Epidermal melanocyte (primary cell): ENCODE measurements around the gene B4GALNT4.
"Not testable (repeated sequence)": the region's sequence is repeated elsewhere in the genome, so short reads cannot be mapped to it uniquely, and the experiment has no call there.

Experiments
- DNase-seq: peaks from one replicate; pipeline ENCODE4 v3.0.0; 2011; ENCODE audit warnings: low spot score; ENCODE audit not compliant: insufficient read length

The B4GALNT4 gene, protein sequence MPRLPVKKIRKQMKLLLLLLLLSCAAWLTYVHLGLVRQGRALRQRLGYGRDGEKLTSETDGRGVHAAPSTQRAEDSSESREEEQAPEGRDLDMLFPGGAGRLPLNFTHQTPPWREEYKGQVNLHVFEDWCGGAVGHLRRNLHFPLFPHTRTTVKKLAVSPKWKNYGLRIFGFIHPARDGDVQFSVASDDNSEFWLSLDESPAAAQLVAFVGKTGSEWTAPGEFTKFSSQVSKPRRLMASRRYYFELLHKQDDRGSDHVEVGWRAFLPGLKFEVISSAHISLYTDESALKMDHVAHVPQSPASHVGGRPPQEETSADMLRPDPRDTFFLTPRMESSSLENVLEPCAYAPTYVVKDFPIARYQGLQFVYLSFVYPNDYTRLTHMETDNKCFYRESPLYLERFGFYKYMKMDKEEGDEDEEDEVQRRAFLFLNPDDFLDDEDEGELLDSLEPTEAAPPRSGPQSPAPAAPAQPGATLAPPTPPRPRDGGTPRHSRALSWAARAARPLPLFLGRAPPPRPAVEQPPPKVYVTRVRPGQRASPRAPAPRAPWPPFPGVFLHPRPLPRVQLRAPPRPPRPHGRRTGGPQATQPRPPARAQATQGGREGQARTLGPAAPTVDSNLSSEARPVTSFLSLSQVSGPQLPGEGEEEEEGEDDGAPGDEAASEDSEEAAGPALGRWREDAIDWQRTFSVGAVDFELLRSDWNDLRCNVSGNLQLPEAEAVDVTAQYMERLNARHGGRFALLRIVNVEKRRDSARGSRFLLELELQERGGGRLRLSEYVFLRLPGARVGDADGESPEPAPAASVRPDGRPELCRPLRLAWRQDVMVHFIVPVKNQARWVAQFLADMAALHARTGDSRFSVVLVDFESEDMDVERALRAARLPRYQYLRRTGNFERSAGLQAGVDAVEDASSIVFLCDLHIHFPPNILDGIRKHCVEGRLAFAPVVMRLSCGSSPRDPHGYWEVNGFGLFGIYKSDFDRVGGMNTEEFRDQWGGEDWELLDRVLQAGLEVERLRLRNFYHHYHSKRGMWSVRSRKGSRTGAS

DNA sequence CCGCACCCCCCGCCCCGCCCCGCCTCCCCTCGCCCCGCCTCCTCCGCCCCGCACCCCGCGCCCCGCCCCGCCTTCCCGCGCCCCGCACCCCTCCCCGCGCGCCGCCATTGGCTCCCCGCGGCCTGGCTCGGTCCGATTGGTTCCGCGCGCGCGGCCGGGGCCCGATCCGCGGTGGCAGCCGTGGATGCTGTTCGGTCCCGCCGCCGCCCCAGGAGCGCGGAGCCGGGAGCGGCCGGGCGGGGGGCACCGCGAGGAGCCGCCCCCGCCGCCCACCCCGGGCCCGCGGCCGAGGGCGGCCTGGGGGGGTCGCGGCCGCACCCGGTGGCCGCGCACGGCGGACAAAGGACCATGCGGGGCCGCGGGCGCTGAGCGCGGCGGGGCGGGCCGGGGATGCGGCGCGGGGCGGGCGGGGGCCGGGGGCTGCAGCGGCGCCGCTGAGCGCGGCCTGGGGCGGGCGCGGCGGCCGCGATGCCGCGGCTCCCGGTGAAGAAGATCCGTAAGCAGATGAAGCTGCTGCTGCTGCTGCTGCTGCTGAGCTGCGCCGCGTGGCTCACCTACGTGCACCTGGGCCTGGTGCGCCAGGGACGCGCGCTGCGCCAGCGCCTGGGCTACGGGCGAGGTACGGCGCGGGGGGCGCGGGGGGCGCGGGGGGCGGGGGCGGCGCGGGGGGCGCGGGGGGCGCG lies at the start of gene B4GALNT4:
Gene B4GALNT4 (plus strand): TSS at position 164 of the 683 bp plus-strand sequence. CDS start 305 bp downstream, at position 469.
- DNase-seq, result peak; percentile 86

DNA sequence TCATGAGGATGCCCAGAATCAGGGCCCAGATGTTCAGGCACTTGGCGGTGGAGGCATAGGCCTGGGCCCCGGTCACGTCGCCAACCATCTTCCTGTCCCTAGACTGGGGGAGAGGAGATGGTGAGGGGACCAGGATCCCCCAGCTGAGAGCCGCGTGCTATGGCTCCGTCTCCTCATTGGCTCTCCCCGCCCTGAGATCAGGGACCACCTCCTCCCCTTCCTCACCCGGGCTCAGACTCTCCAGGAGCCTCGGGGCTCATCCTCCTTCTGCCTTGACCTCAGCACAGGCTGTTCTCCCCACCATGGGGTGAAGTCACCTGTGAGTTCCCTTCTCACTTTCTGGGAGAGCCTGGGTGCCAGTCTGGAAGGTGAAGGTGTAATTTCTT lies 49.4 kb upstream of the B4GALNT4 start:
- DNase-seq, result not testable (repeated sequence)

- no peak for DNase-seq
Measured at GRCh38 chr11:324156-324555, 45.1 kb upstream of the B4GALNT4 start.

DNA sequence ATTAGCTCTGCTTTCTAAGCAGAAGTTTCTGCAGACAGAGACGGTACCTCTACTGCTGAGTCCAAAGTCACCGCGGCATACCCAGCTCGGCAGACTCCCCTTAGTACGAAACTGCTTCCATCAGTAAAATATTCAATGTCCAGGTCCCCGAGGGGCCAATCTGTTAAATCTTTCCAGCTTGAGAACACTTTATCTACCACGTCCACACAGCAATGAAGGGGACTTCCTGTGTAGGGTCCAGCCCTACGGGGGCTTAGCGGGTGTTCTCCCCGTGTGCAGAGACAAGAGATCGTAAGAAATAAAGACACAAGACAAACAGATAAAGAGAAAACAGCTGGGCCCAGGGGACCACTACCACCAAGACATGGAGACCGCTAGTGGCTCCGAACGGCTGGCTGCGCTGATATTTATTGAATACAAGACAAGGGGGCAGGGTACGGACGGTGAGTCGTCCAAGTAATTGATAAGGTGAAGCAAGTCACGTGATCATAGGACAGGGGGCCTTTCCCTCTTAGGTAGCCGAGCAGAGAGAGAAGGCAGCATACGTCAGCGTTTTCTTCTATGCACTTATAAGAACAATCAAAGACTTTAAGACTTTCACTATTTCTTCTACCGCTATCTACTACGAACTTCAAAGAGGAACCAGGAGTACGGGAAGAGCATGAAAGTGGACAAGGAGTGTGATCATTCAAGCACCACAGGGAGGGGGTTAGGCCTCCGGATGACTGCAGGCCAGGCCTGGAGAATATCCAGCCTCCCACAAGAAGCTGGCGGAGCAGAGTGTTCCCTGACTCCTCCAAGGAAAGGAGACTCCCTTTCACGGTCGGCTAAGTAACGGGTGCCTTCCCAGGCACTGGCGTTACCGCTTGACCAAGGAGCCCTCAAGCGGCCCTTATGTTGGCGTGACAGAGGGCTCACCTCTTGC lies 44.4 kb upstream of the B4GALNT4 start:
- not testable (repeated sequence) for DNase-seq

GRCh38 chr11:325796-326591 lies 43.3 kb upstream of the B4GALNT4 start:
- no peak for DNase-seq

DNA sequence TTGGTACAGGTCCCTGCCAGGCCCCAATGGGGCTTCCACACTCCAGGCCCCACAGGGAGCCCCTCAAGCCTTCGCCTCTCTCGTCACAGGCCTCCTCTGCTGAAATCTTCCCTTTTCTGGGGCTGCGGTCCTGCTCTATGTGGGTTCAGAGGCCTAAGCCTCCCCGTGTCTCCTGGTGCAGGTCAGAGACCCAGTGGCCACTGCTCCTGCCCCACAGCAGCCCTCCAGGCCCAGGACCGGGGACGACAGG lies 42.8 kb upstream of the B4GALNT4 start:
- no peak for DNase-seq

DNA sequence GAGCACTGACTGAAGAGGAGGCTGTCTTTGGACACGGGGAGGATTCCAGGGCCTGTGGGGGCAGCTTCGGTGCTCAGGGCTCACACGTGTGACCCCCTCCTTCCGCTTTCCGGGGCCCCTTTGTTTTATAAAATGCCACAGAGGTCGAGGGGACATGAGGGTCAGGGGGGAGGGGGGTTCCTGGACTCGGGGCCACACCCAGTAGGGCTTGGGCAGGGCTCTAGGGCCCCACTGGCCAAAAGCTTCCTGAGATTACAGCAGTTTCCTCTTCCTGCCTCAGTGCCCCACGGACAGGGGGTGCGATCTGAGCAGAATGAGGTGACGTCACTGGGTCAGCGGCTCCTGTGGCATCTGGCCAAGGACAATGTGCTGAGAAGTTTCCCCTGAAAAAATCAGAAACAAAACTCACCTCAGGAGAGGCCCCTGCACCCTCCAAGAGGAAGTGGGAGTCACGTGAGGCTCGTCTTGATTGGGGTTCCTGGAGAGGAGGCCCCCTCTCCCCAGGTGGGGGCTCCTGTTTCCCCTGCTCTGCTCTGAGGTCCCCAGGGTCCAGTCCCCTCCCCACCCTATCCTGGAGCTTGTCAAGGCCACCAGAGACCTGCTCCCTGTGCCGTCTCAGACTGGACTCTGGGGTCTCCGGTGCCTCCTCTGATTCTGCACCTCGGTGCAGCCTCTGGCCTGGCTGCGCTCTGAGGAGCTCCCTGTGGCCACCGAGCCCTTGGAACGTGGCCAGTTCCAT lies 42.3 kb upstream of the B4GALNT4 start:
- DNase-seq, result no peak

DNA sequence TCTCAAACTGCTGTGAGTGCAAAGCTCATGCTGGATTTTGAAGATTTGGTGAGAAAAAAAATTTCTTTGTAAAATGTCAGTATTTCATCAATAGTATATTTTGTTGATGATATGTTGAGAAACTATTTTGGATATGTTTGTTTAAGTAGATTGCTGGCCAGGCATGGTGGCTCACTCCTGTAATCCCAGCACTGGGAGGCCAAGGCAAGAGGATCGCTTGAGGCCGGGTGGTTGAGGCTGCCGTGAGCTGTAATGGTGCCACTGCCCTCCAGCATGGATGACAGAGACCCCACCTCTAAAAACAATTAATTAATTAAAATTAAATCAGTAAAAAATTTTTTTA lies 41.7 kb upstream of the B4GALNT4 start:
- no peak for DNase-seq

- DNase-seq, result no peak
Measured at GRCh38 chr11:328012-328411, 41.3 kb upstream of the B4GALNT4 start.

- not testable (repeated sequence) for DNase-seq
Measured at GRCh38 chr11:328516-329100, 40.7 kb upstream of the B4GALNT4 start.

DNA sequence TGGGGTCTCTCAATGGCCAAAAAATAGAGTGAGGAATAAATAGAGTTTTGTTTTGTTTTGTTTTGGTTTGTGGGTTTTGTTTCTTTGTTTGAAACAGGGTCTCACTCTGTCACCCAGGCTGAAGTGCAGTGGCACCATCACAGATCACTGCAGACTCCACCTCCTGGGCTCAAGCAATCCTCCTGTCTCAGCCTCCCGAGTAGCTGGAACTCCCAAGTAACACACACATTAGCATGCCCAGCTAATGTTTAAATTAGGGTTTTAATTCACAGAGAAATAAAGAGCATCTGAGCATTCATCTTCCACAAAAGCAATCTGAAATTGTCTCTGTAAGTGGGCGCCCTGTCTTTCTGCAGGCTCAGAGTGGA lies 39.4 kb upstream of the B4GALNT4 start:
- no peak for DNase-seq

DNA sequence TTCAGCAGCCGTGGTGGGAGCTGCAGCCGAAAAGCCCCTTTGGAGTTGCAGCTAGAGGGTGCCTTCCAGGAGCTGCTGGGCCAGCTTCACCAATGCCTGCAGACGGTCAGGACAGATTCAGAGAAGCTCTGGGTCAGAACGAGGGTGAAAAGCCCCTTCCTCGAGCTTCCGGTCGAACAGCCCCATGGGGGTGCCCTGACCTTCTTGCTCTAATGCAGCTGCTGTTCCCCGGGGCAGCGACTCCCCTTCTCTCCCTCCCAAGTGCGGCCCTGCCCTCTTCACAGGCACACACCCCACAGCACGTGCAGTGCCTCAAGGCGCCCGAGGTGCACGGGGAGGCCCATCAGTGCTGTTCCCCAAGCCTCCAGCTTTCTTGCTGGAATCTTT lies 39.0 kb upstream of the B4GALNT4 start:
- no peak for DNase-seq

DNA sequence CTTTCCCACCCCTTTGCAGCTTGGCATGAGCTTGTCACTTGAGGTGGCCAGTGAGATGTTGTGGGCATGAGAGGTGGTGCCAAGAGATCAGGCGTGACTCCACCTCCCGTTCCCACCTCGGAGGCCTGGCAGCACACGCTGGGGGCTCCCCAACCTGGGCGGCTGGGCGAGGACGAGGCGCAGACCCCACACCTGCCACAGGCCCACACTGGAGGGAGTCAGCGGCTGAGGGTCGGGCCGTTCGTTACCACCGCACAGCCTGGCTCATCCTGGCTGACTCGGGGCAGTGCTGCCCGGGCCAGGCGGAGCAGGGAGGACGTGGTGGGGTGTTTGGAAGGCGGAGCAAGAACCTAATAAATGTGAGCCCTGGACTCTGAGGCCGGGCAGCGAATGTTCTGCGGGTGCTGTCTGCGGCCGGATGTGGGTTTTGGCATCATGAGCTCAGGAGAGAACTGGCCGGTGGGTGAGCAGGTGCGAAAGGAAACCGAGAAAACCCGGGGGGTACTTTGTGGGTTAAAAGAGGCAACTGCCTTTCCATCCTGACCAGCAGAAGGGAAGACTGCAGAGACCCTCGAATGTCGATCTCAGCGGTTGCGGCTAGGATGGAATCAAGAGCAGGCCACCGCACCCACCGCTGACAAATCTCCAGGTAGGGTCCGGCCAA lies 38.5 kb upstream of the B4GALNT4 start:
- no peak for DNase-seq

DNA sequence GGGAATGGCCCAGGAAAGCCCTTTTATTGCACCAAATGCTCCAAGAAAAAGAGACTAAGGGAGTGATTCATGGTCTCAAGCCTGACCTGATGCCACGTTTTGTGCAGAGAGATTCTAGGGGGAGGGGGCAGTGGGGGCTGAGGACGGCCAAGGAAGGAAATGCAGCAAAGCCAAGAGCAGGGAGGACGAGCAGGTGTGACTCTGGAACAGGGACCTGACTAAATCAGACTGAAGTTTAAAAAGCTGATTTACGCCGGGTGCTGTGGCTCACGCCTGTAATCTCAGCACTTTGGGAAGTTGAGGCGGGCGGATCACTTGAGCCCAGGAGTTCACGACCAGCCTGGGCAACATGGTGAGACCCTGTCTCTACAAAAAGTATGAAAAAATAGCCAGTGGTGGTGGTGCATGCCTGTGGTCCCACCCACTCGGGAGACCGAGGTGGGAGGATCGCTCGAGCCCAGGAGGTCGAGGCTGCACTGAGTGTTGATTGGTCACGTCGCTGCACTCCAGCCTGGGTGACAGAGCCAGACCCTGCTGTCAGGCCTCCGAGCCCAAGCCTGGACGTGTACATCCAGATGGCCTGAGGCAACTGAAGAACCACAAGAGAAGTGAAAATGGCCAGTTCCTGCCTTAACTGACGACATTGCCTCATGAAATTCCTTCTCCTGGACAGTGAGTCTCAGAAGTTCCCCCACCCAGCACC lies 37.8 kb upstream of the B4GALNT4 start:
- no peak for DNase-seq

DNA sequence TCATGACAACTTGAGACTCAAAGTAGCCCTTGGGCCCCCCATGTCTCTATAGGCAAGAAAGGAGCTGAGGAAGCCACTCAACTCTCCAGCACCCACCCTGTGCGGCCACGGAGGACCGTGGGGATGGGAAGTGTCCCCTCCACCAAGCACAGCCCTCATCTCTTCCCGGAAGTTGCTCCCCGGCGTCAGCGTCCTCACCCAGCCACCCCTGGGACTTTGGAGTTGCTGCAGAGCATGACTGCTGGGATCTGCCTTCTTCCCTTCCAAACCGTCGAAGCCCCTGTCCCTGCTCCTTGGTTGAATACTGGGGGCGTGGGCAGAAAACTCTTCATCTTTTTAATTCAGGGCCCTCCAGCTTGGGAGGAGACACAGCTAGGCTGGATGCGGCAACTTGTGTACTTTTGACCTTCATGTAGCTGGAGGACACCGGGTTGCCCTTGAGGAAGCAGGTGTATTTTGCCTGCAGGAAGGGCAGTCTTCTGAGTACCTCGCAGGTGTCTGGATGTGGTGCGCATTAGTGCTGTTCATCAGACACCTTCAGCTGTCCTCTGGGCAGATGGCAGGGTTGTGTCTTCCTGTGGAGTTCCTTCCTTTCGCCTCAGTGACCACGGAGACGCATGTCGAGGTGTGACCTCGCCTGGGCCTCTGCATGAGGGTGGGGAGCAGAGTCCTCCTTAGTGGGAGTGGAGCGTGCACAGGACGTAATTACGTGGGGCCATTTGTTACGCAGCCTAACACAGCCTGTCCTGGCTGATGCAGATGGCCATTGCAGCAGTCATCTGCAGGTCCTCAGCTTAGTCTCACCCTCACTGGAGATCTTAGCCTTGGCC lies 36.4 kb upstream of the B4GALNT4 start:
- no peak for DNase-seq

- not testable (repeated sequence) for DNase-seq
Measured at GRCh38 chr11:333616-334263, 35.6 kb upstream of the B4GALNT4 start.
